HepG2 (cell line): ENCODE measurements around the gene FOLR2. TPM values are rescaled to one million over a fixed set of nuclear protein-coding genes. Genes with fewer than 3 reads are reported as not detected.
"Not testable (repeated sequence)": the region's sequence is repeated elsewhere in the genome, so short reads cannot be mapped to it uniquely, and the experiment has no call there.

ENCODE experiments used
- ATAC-seq: fragments of 200-7000 bp; cut with Tn5 transposase; 3 replicates; pipeline ENCODE4 v1.9.1; 2020; ENCODE audit warnings: mild to moderate bottlenecking, moderate library complexity
- BruUV-seq: library from RNA; stranded (reverse); fragments of 400-500 nt; replicated peaks from 2 replicates; lab custom pipeline; 2021; lab: Mats Ljungman, UMichigan
- CTCF ChIA-PET: fragments of 300-600 bp; formaldehyde crosslinking; extraction: SDS; loops from one replicate; lab custom pipeline; 2021; ENCODE audit warnings: low total read pairs, inconsistent platforms, low intra/inter-chr PET ratio; lab: Yijun Ruan, JAX
- POLR2A ChIA-PET: fragments of 350-600 bp; sonication (Branson Sonifier 250); formaldehyde crosslinking; loops from one replicate; lab custom pipeline; 2020; ENCODE audit warnings: antibody characterized with exemption, inconsistent platforms; lab: Yijun Ruan, JAX
- DNase-seq: peaks from one replicate; pipeline ENCODE4 v3.0.0-alpha.2; 2015; ENCODE audit warnings: low spot score
- FAIRE-seq: peaks from 3 replicates; lab custom pipeline; 2011; peaks lifted over from hg19 to GRCh38; lab: Jason Lieb, UNC
- H2AFZ ChIP-seq: one replicate; pipeline ENCODE4 v1.6.1; 2011; ENCODE audit warnings: low read length, inconsistent platforms
- H3K27ac ChIP-seq: fragments of 300-600 bp; 3 replicates; pipeline ENCODE4 v1.8.0; 2011; ENCODE audit warnings: mixed run types, mild to moderate bottlenecking, mixed read lengths, low read length, inconsistent platforms; ENCODE audit not compliant: insufficient read depth; ENCODE audit errors: extremely low read length
- H3K27me3 ChIP-seq, 2 experiments: fragments of 200-600 bp in 1 of 2; 2 replicates in 1 of 2; 3 replicates in 1 of 2; pipeline versions ENCODE4 v1.6.0 to v1.8.0; 2011; ENCODE audit warnings: low read length in 2 of 2, mild to moderate bottlenecking in 2 of 2, moderate library complexity in 2 of 2, inconsistent platforms in 1 of 2; ENCODE audit not compliant: insufficient read depth in 2 of 2, control insufficient read depth in 1 of 2
- H3K36me3 ChIP-seq, 2 experiments: fragments of 200-600 bp in 1 of 2; replicated peaks in 1 of 2; 2 replicates in 1 of 2; 3 replicates in 1 of 2; pipeline versions ENCODE4 v1.5.1 to v1.8.0; 2011; ENCODE audit warnings: low read length in 2 of 2, inconsistent platforms in 1 of 2; ENCODE audit not compliant: insufficient read depth in 2 of 2, control insufficient read depth in 1 of 2
- H3K4me1 ChIP-seq: 2 replicates; pipeline ENCODE4 v1.5.1; 2012; ENCODE audit warnings: low read length, inconsistent platforms; ENCODE audit not compliant: insufficient read depth
- H3K4me2 ChIP-seq: 2 replicates; pipeline ENCODE4 v1.6.0; 2011; ENCODE audit warnings: low read depth, low read length, inconsistent platforms
- H3K4me3 ChIP-seq, 3 experiments: fragments of 200-600 bp in 1 of 3; sonication (generic), shearing (Covaris generic) in 1 of 3; replicated peaks in 1 of 3; 2 replicates each; pipeline ENCODE4 v1.5.1; 2011 to 2016; ENCODE audit warnings: low read length in 3 of 3, inconsistent platforms in 2 of 3, low read depth in 2 of 3, mild to moderate bottlenecking in 2 of 3, control low read depth in 1 of 3, mixed read lengths in 1 of 3; ENCODE audit not compliant: insufficient read depth in 1 of 3
- H3K79me2 ChIP-seq: one replicate; pipeline ENCODE4 v1.6.1; 2011; ENCODE audit warnings: low read length, inconsistent platforms; ENCODE audit not compliant: insufficient read depth
- H3K9ac ChIP-seq: 2 replicates; pipeline ENCODE4 v1.6.0; 2011; ENCODE audit warnings: mild to moderate bottlenecking, low read depth, low read length, inconsistent platforms; ENCODE audit not compliant: insufficient read depth
- H3K9me3 ChIP-seq: 2 replicates; pipeline ENCODE4 v1.5.1; 2012; ENCODE audit warnings: mild to moderate bottlenecking, low read length
- H4K20me1 ChIP-seq: 2 replicates; pipeline ENCODE4 v1.6.0; 2011; ENCODE audit warnings: inconsistent platforms, mild to moderate bottlenecking, low read length, moderate library complexity; ENCODE audit not compliant: insufficient read depth
- CEBPZ ChIP-seq: IDR thresholded peaks from 2 replicates; pipeline ENCODE4 v1.6.1; 2012; ENCODE audit warnings: low read length, improper control_type of control experiment
- WGBS: methylation state at CpG from one replicate; pipeline ENCODE4 v1.1.6; 2017; ENCODE audit warnings: low lambda C conversion rate; 5-methylcytosine and 5-hydroxymethylcytosine counted together
- in situ Hi-C: cut with HindIII; loops from 2 replicates; pipeline ENCODE4 v1.10.0; 2017; ENCODE audit warnings: low pct_unique_long_range_greater_than_20kb; ENCODE audit not compliant: extremely low pct_ligation_motif_present
- intact Hi-C: fragments of 100-400 bp; cut with micrococcal nuclease; formaldehyde crosslinking; loops from one replicate; pipeline ENCODE4 v1.10.0; 2022; ENCODE audit not compliant: unreplicated experiment
- polyA plus RNA-seq, 8 experiments: library from polyadenylated mRNA; depleted of rRNA in 3 of 8; stranded (reverse) in 7 of 8; unstranded in 1 of 8; fragments of >200 nt; fragmentation: Illumina TruSeq in 4 of 8; extraction: Trizol in 4 of 8; gene quantifications; 2 replicates each; pipeline versions ENCODE4 v1.2.1 to v1.2.3, GENCODE V29; 2011 to 2016; ENCODE audit warnings: low read depth in 4 of 8, missing spikeins in 1 of 8, mixed read lengths in 1 of 8; ENCODE audit not compliant: insufficient read depth in 1 of 8
- total RNA-seq, 5 experiments: library from RNA; depleted of rRNA; stranded (reverse); fragments of >200 nt; fragmentation: Illumina TruSeq; extraction: Trizol; gene quantifications; 2 replicates each; pipeline ENCODE4 v1.2.3, GENCODE V29; 2016; ENCODE audit warnings: low read depth in 1 of 5

Gene FOLR2
- total and polyA plus RNA-seq, 2 of the 13 experiments (the other 11 are each of a cell fraction or from before 2014, with no cell fraction given) = 0.09 TPM; not detected in 1

GRCh38 chr11:72172043-72172442, 44.6 kb upstream of the FOLR2 start:
- intact Hi-C loops, in situ Hi-C loops, BruUV-seq, H3K4me3 ChIP-seq, H4K20me1 ChIP-seq, H2AFZ ChIP-seq, FAIRE-seq, H3K9ac ChIP-seq, DNase-seq, H3K79me2 ChIP-seq, H3K27me3 ChIP-seq, H3K27ac ChIP-seq, POLR2A ChIA-PET, H3K4me2 ChIP-seq, CTCF ChIA-PET, H3K9me3 ChIP-seq, H3K36me3 ChIP-seq: not testable (repeated sequence)
- peak; percentile 56 for ATAC-seq
- WGBS = 17% methylated on average over 1 of the region's 4 CpGs
- H3K4me1 ChIP-seq = peaks cover 16% of the 10 kb centered on the region

- Histone ChIP-seq H3K4me3 (no peak overlapping the region), H3K4me2 (no peak overlapping the region), H3K36me3 (no peaks in the 10 kb centered on the region), H3K9ac (no peak overlapping the region), H3K27ac (no peak overlapping the region), H3K4me1 (peaks cover 16% of the 10 kb centered on the region), H3K27me3 (peaks cover 1 to 3% of the 10 kb centered on the region in 2 experiments; a peak in 2 of 5 replicates), H3K9me3 (no peaks in the 10 kb centered on the region)
- WGBS = 67% methylated on average over 3 of the region's 3 CpGs
- in situ Hi-C loops (no loop called here), intact Hi-C loops (no loop called here)
- no peak for DNase-seq
- no peak for ATAC-seq
- POLR2A ChIA-PET = no interaction called here
- BruUV-seq = no TSS peak
- CTCF ChIA-PET = no interaction called here
- no peak for TF ChIP-seq CEBPZ
- TF ChIP-seq, all 625 proteins: peak for 0
- FAIRE-seq = no peak
- no peak overlapping the region for H2AFZ ChIP-seq
- no peaks in the 10 kb centered on the region for H3K79me2 ChIP-seq
- H4K20me1 ChIP-seq = no peaks in the 10 kb centered on the region
Observed at GRCh38 chr11:72173291-72173690, 43.3 kb upstream of the FOLR2 start.
